Measurements from ENCODE around the gene NTN4.

Gene NTN4

GRCh38 chr12:95805864-95806671 lies 15.5 kb upstream of the NTN4 start:
- H3K27ac ChIP-seq = no peak overlapping the region
- TF ChIP-seq CTCF (conservative IDR thresholded peaks at IDR 0.05) = no peak

- no peak for TF ChIP-seq CTCF (conservative IDR thresholded peaks at IDR 0.05)
- TF ChIP-seq ZFX (IDR thresholded peaks at IDR 0.05) = no peak
- no peak overlapping the region for H3K27ac ChIP-seq
Measured at GRCh38 chr12:95804291-95804690, 13.7 kb upstream of the NTN4 start.

GRCh38 chr12:95803817-95804216 lies 13.3 kb upstream of the NTN4 start:
- TF ChIP-seq CTCF (conservative IDR thresholded peaks at IDR 0.05) (no peak), ZFX (IDR thresholded peaks at IDR 0.05) (no peak)
- H3K27ac ChIP-seq = no peak overlapping the region

GRCh38 chr12:95802482-95803270 lies 12.1 kb upstream of the NTN4 start:
- TF ChIP-seq CTCF (conservative IDR thresholded peaks at IDR 0.05) = no peak
- TF ChIP-seq ZFX (IDR thresholded peaks at IDR 0.05) = no peak
- H3K27ac ChIP-seq = no peak overlapping the region

GRCh38 chr12:95796982-95797289 lies 6.4 kb upstream of the NTN4 start:
- H3K27ac ChIP-seq = no peak overlapping the region
- TF ChIP-seq ZFX (IDR thresholded peaks at IDR 0.05) = no peak
- TF ChIP-seq CTCF (conservative IDR thresholded peaks at IDR 0.05) = no peak

- H3K27ac ChIP-seq = no peak overlapping the region
- TF ChIP-seq ZFX (IDR thresholded peaks at IDR 0.05) = no peak
- TF ChIP-seq CTCF (conservative IDR thresholded peaks at IDR 0.05) = no peak
Measured at GRCh38 chr12:95796225-95796981, 5.8 kb upstream of the NTN4 start.
